Midbrain (tissue), 1 donor: ENCODE measurements around the gene CPXM1.

Experiments used
- DNase-seq: peaks from one replicate; lab custom pipeline; 2025; lab: John Stamatoyannopoulos, UW

CPXM1 gene

DNA sequence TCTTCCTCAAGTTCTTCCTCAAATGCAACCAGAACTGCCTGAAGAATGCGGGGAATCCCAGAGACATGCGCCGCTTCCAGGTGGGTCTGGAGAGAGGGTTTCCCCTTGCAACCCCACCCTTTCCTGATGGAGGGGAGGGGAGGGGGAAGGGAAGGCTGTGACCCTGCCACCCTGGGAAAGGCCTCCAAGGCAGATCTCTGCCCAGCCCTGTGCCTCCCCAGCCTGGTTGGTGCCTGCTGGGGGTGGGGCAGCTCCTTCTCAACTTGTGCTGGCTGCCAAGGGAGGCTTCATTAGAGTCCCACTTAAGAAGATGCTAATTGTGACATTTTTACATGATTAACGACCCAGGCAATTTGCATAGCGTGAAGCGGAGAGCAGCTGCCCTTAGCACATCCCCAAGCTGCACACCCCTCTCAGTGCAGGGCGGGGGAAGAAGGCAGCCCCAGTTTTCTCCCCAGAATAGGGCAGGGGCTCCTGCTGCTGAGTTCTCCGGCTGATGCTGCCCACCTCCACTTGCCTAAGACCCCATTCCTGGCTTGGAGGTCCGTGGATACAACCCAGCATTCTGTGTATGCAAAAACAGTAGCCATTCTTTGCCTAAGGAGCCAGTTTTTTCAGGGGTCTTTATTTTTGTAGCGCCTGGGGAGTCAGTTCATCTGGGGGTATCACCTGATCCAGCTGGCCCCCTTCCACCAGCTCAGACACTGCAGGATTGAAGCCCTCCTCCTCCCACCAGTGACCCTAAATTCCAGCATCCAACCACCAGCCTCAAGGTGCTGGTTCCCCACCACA lies 51.7 kb downstream of the CPXM1 start:
- DNase-seq, result no peak

DNA sequence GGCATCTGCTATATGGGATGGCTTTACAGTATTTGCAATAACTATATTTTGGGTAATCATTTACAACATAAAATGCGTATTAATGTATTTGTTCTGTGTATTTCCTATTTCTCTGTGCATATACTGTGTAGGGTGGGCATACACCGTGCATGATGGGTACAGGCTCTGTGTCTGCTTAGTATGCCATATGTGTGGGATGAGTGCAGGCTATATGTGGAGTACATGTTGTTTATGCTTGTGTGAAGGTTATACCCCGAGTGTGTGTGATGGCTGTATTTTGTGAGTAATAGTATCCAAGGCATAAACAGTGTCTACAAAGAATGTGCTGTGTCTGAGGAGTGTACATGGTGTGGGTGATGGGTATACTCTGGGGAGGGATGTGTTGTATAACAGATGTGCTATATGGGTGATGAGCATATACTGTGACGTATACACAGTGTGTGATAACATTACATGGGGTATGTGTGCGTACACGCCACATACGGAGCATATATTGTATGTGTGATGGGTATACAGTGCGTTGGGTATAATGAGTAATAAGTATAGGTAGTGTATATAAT lies 52.7 kb downstream of the CPXM1 start:
- no peak for DNase-seq

GRCh38 chr20:2746636-2747265 lies 53.7 kb downstream of the CPXM1 start:
- no peak for DNase-seq

DNA sequence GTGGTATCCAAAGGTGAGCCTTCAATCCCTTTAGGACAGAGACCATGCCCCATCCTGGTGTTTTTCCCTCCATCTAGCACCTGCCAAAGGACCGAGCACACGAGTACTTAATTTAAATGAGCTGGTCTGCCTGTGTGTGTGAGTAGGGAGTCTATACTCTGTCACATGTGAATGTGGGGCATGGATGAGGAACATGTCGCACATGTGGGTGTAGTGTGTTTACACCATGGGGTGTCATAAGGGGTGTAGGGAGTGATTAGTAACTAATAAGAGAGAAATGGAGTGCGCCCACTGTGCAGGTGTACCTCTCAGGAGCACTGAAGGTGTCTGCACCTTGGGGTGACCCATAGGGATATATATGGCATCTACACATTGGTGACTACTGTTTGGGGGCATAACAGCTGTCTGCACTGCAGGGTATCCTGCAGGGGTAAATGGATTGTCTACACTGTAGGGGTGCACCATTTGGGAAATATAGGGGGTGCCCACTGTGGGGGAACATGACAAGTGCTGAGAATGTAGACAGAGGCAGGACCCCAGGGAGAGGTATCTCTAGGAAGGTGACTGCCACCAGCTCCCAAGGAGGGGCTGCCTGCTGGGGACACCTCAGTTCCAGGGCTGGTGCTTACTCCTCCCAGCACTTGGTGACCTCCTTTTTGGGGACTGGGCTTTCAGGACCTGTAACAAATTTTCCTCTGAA lies 54.3 kb downstream of the CPXM1 start:
- DNase-seq, result no peak

GRCh38 chr20:2745060-2745910 lies 55.1 kb downstream of the CPXM1 start:
- DNase-seq, result no peak
